ENCODE results near the gene MXD1. TPM values are rescaled to one million over a fixed set of nuclear protein-coding genes. Genes with fewer than 3 reads are reported as not detected.

Gene MXD1
- total RNA-seq, 4 donors from 2014 or later: 12.5 to 18.6 (median 15.7) TPM

GRCh38 chr2:69966496-69966895 lies 51.6 kb downstream of the MXD1 start:
- no peak for DNase-seq (ENCODE audit: low spot score in 2 of 2)
- Histone ChIP-seq H3K36me3 (no peaks in the 10 kb centered on the region), H3K4me3 (no peak overlapping the region), H3K27me3 (no peaks in the 10 kb centered on the region), H3K27ac (no peak overlapping the region), H3K9me3 (no peaks in the 10 kb centered on the region), H3K4me1 (peaks cover 4% of the 10 kb centered on the region)
- 77% methylated on average over 2 of the region's 2 CpGs for WGBS
- TF ChIP-seq, protein P1, sequence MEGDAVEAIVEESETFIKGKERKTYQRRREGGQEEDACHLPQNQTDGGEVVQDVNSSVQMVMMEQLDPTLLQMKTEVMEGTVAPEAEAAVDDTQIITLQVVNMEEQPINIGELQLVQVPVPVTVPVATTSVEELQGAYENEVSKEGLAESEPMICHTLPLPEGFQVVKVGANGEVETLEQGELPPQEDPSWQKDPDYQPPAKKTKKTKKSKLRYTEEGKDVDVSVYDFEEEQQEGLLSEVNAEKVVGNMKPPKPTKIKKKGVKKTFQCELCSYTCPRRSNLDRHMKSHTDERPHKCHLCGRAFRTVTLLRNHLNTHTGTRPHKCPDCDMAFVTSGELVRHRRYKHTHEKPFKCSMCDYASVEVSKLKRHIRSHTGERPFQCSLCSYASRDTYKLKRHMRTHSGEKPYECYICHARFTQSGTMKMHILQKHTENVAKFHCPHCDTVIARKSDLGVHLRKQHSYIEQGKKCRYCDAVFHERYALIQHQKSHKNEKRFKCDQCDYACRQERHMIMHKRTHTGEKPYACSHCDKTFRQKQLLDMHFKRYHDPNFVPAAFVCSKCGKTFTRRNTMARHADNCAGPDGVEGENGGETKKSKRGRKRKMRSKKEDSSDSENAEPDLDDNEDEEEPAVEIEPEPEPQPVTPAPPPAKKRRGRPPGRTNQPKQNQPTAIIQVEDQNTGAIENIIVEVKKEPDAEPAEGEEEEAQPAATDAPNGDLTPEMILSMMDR (IDR thresholded peaks at IDR 0.05): no peak
- TF ChIP-seq POLR2A (IDR thresholded peaks at IDR 0.05) (no peak), EP300 (IDR thresholded peaks at IDR 0.05) (no peak), POLR2AphosphoS5 (IDR thresholded peaks at IDR 0.05) (no peak)

DNA sequence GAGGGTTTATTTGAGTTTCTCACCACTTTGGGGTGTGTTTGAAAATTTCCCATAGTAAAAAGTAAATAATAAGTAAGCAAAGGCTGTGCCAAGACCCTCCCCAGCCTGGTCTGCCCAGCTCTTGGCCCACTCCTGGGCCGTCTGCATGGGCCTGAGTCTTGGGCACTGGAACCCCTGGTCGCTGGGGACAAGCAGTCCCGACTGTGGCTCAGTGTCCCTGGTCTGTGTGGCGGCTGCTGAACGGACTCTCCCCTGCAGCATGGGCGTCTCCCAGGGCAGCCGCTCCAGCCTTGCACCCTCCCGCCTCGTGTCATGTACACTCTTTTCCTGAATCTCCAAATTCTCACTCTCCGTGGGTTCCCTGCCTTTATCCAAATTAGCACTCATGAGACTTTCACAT lies 53.7 kb downstream of the MXD1 start:
- no peaks in the 10 kb centered on the region for H3K9me3 ChIP-seq
- TF ChIP-seq POLR2A (IDR thresholded peaks at IDR 0.05) (no peak), POLR2AphosphoS5 (IDR thresholded peaks at IDR 0.05) (no peak), EP300 (IDR thresholded peaks at IDR 0.05) (no peak)
- TF ChIP-seq, protein P1 (IDR thresholded peaks at IDR 0.05): no peak

DNA sequence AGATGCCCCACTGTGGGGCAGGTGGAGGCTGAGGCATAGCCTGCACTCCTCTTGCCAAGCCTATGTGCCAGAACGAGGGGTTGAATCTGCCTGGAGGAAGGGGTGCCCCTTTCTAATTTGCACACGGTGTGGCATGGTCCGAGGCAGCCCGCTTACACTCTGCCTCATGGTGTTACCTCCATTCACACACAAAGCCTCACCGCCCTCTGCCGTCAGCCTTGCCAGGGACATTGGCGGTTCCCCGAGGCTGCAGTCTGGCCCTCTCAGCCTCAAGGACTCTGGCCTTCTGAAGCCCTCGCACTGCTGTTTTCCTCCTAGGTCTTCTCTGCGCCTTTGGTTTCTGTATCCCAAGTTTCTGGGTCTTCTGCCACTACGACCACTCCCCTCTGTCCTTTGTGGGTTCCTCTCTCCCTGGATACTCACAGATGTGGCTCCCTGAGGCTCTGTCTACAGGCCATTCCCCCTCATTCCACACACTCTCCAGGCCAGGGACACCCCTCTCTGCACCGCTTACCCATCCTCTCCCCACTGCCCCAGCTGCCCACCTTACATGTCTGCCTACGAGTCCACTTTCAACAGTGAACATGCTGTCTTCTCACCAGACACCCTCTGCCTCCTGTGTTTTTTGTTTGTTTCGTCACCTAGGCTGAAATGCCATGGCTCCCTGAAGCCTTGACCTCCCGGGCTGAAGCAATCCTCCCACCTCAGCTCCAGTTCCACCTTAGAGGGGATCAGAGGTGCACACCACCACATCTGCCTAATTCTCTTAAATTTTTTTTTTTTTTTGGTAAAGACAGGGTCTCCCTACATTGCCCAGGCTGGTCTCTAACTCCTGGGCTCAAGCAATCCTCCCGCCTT lies 54.4 kb downstream of the MXD1 start:
- WGBS: 87% methylated on average over 16 of the region's 16 CpGs
- no peak for DNase-seq (ENCODE audit: low spot score in 2 of 2)
- Histone ChIP-seq H3K36me3 (no peaks in the 10 kb centered on the region), H3K27ac (no peak overlapping the region), H3K4me1 (peaks cover 4% of the 10 kb centered on the region), H3K4me3 (no peak overlapping the region), H3K27me3 (no peaks in the 10 kb centered on the region), H3K9me3 (no peaks in the 10 kb centered on the region)
- TF ChIP-seq, protein P1 (IDR thresholded peaks at IDR 0.05): no peak
- no peak for TF ChIP-seq POLR2AphosphoS5 (IDR thresholded peaks at IDR 0.05)
- TF ChIP-seq POLR2A (IDR thresholded peaks at IDR 0.05): no peak
- TF ChIP-seq EP300 (IDR thresholded peaks at IDR 0.05): no peak

More for the DNA sequence above, 53.7 kb downstream of the MXD1 start:
- Histone ChIP-seq H3K36me3 (no peaks in the 10 kb centered on the region), H3K27me3 (no peaks in the 10 kb centered on the region), H3K4me1 (peaks cover 4% of the 10 kb centered on the region), H3K4me3 (no peak overlapping the region), H3K27ac (no peak overlapping the region)
- WGBS: 77% methylated on average over 9 of the region's 10 CpGs
- no peak for DNase-seq (ENCODE audit: low spot score in 2 of 2)

GRCh38 chr2:69969991-69970390 lies 55.1 kb downstream of the MXD1 start:
- Histone ChIP-seq H3K4me3 (no peak overlapping the region), H3K4me1 (no peaks in the 10 kb centered on the region), H3K27ac (no peak overlapping the region), H3K9me3 (no peaks in the 10 kb centered on the region), H3K27me3 (no peaks in the 10 kb centered on the region), H3K36me3 (no peaks in the 10 kb centered on the region)
- no peak for TF ChIP-seq POLR2A (IDR thresholded peaks at IDR 0.05)
- no peak for DNase-seq (ENCODE audit: low spot score in 2 of 2)
- WGBS: 67% methylated on average over 4 of the region's 4 CpGs

DNA sequence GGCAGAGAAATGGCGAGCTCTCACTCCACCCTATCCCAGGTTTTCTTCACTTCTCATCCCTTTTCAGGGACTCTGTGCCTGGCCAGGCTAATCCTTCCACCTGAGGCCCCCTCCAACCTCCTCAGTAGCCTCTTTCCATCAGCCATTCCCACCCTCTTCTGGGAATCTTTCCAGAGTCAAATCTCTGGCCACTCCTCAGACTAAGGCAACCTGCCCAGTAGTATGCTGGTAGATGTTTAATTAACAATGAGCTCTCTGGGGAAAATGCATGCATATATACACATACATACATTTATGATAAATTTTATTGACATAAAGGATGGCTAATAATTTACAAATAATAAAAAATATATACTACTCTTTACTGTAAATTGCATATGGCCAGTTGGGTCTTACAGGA lies 57.9 kb downstream of the MXD1 start:
- Histone ChIP-seq H3K27ac (no peak overlapping the region), H3K4me1 (no peaks in the 10 kb centered on the region), H3K9me3 (no peaks in the 10 kb centered on the region), H3K4me3 (no peak overlapping the region), H3K36me3 (no peaks in the 10 kb centered on the region), H3K27me3 (no peaks in the 10 kb centered on the region)
- no peak for TF ChIP-seq POLR2AphosphoS5 (IDR thresholded peaks at IDR 0.05)
- no peak for TF ChIP-seq POLR2A (IDR thresholded peaks at IDR 0.05)
- TF ChIP-seq, protein P1 (IDR thresholded peaks at IDR 0.05): no peak
- TF ChIP-seq EP300 (IDR thresholded peaks at IDR 0.05): no peak
- DNase-seq (ENCODE audit: low spot score in 2 of 2): no peak
- WGBS: 95% methylated on average over 1 of the region's 1 CpG
